ENCODE data around the gene MBP.

The MBP gene

DNA sequence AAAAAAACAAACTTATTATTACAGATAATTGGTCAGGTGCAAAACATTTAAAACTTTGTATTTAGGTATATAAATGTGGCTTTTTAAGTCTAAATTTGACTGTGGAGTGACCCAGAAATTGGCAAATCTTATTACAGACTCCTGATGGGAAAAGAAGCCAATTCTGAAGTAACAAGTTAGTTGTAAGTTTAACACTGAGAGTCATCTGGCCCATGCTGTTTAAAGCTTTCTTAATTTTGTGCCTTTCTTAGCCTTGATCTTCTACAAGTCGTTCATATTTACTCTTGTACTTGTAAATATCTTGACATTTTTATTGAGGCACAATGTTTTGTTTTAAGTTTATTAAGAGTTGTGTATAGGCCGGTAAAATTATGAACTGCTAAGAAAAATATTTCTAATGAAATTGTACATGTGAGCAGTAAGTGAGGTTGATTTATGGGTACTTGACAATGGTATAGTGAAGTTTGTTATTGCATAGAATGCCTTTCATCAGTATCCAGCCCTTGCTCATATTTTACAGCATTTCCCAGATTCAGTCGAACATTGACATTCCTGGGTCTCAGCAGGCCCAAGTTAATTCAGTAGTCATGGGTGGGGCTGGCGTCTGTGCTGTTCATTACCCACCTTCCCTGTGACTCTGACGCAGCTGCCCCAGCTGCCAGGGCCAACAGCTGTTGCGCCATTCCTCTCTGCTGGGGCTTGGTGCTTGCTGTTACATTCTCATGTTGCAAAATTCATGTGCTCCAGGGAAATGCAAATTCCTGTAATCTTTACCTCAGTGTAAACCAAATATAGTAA lies 188.8 kb downstream of the MBP start:
- peak; percentile 20 for DNase-seq (ENCODE audit: low spot score)

DNA sequence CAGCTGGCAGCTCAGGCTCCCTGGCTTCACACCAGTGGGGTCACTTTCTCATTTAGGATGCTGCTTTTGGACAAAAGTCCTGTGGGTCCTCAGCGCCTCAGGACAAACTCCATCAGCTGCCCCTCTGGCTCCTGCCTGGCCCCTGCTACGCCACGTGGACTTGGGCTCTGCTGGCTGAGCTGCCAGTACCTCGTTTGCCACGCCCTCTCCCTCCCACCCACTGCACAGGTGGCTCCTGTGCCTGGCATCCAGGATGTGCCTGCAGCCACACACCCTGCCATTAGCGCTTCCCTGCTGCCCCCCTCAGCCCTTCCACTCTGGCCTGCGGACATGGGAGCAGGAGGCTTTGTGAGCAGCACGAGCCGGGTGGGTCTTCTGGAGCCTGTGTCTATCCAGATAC lies 191.3 kb downstream of the MBP start:
- DNase-seq (ENCODE audit: low spot score): no peak

DNA sequence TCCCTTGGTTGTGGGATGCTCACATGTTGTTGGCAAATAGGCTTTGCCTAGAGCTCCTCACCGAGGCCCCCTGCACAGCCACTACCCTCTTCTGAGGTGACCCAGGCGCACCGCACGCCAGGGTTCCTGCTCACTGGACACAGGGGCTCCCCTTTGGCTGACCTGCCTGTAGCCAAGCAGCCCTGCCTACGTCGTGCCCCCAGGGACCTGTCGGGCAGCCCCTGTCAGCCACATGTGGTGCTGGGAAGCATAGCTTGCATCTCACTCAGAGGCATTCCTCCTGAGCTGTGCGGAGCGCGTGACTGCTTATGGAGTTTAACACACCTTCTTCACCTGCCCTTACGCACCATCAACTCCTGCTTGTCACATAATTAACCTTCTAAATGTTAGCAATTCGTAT lies 194.0 kb downstream of the MBP start:
- DNase-seq (ENCODE audit: low spot score): no peak

DNA sequence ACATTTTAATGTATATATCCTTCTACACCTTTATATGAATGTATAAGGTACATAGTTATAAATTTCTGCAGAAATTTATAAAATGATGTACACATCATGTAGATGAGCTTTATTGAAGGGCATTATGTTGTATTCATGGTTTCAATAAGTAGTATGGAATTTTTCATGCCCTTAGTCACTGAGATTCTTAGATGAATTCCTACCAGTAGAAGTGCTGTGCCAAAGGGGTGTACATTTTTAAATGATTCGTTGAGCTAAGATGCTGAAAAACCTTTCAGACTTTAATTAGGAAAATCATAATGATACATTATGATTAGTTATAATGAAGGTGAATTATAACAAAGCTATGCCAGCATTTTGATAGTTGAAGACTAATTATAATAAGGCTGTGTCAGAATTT lies 195.0 kb downstream of the MBP start:
- DNase-seq (ENCODE audit: low spot score): no peak

DNA sequence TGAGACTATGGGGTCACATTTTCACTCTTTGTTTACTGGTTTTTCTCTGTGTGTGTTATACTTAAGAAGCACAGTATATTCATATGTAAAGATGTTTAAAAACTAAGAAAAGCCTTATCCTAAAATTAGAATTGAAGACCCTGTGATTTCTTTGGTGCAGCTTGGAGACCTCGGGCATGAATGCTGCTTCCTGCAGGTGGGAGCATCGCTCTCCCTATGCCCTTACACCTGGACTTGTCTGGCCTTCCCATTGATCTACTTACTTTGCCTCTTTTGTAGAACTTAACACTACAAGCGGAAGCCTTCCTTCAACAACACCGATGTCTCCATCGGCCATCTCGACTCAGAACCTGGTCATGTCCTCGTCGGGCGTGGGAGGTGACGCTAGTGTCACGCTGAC lies 195.7 kb downstream of the MBP start:
- no peak for DNase-seq (ENCODE audit: low spot score)

DNA sequence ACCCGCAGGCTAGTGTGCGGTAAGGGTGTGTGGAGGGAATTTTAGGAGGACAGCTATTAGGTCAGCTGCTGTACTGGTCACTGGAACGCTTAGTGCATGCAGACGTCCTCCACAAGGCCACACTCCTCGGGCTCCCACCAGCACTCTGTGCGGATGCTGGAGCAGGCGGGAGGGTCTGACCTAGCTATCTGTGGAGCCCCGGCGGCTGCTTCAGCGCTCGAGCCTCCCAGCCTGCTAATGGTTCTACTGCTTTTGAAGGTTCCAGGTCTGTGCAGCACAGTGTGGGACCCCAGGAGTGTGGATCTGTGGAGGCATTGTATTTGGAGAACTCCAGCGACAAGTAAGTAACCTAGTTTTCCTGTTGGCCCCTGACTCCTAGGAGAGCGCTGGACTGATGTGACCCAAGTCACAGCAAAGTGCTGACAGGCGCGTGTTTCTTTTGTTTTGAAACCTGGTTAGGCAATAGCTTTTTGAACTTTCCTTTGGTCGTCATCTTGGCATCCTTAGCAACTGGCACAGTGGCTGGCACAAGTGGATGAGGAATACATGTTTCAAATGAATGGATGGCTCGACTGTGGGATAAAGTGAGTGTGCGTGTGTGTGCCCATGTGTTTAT lies 196.8 kb downstream of the MBP start:
- no peak for DNase-seq (ENCODE audit: low spot score)

DNA sequence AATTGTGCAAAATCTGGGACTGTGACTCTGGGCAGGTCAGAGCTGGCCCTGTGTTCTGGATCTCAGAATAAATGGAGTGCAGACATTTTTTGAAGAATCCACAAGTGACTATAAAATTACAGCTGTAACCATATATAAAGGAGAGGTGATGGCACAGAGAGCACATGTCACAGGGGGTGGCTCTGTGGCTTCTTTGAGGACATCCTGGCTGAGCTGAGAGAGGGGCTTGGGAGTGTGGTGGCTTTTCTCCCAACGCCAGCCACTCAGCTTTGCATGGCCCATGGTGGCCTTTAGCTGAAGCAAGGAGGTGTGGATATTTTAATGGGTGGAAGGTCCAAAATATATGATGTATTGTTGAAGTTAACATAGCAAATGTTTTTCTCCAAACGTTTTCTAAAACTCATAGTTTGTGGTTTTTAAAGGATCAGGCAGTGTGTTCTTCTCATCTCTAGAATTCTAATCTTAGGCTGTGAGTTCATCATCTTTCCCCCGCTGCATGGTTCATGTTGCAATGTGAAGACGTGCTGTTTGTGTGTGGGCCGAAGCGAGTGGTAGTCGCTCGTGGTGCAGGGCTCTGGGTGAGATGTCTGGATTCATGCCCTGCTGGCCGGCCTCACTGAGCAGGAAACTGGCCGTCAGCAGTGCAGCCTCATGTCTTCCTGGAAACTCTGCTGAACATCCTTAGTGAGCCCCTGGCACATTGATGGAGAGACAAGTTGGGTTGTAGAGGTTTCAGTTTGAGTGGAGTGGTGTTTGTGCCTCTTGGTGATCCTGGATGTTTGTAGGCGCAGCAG lies 200.4 kb downstream of the MBP start:
- no peak for DNase-seq (ENCODE audit: low spot score)

DNA sequence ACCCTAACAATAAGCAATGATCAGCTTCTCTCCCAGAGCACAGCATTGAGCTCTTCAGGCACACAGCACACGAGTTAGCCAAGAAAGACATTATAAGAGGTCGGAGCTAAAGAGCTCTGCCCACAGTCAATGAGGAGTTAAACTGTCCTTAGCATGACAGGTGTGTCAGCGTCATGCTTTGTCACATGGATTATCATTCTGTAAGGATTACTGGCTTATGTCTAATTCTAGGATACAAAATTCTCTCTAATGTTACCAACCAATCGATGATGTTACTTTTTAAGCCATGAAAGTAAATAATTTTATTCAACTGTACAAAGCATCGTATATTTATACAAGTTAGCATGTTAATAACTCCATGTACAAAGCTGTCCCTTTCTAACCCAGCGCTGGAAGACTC lies 201.4 kb downstream of the MBP start:
- DNase-seq (ENCODE audit: low spot score): no peak
